NCI-H2107 treated with DMSO at 0.1 percent for 48 hours (cell line): Measurements from ENCODE around the gene ABCA7.
"Not testable (repeated sequence)": the region's sequence is repeated elsewhere in the genome, so short reads cannot be mapped to it uniquely, and the experiment has no call there.

Experiments used
- DNase-seq: peaks from one replicate; lab custom pipeline; 2025; ENCODE audit not compliant: unreplicated experiment; lab: John Stamatoyannopoulos, UW

Gene ABCA7

DNA sequence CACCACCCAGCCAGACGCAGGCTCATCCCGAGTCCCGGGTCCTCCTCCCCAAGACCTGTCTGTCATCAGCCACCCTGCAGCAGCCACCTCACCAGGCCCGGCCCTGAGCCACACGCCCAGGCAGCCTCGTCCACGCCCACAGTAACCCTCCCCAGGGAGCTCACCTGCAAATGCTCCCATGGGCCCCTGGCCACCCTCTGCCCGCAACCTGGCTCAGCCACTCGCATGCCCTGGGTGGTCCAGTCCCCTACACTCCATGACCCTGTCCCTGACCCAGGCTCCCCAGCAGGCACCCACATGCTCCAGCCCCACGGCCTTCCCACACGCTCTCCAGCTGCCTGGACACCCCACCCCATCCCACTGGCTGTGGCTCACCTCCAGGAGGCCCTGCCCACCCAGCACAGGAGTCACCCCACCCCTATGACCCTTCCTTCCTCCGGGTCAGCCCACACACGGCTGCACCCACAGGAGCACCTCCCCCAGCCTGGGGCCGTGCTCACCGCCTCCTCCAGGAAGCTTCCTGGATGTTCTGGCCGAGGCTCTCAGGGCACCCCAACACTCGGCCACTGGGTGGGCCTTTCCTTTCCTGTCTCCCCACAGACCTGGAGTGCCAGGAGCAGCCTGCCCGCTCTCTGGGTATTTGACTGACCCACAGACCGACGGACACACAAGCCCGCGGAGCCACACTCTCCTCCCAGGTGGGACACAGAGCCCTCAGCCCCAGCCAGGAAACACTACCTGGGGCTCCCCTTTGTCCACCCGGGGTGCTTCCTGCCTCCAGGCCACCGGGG lies 22.6 kb upstream of the ABCA7 start:
- DNase-seq: no peak

GRCh38 chr19:1017906-1018305 lies 22.0 kb upstream of the ABCA7 start:
- no peak for DNase-seq

DNA sequence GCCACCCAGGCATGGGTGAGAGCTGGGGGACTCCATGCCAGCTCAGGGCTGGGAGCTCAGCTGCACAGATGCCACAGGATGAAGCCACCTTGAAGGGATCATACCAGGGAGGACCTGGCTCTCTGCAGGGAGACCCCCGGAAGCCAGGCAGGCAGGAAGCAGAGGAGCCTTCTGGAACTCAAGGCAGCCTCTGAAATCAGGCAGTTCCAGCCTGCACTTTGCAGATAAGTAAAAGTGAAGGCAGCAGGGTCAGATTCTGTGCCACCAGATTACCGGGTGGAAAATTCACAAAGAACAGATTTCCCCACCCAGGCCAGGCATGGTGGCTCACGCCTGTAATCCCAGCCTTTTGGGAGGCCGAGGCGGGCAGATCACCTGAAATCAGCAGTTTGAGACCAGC lies 21.5 kb upstream of the ABCA7 start:
- DNase-seq: no peak

GRCh38 chr19:1018932-1019615 lies 20.8 kb upstream of the ABCA7 start:
- no peak for DNase-seq

DNA sequence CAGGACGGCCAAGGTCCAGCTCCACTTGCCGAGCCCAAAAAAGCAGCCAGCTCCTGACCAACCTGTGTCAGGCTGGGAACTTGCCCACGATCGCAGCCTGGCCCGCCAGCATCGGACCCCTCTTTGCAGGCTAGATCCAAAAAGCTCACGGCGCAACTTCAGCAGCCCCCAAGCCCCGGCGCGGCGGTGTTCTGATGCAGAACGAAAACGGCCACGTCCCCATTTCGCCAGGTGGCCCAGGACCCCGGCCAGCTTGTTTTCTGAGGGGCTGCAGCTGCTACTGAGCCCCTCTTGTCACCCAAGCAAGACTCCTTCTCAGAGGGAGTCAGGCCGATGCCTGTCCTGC lies 20.3 kb upstream of the ABCA7 start:
- no peak for DNase-seq

DNA sequence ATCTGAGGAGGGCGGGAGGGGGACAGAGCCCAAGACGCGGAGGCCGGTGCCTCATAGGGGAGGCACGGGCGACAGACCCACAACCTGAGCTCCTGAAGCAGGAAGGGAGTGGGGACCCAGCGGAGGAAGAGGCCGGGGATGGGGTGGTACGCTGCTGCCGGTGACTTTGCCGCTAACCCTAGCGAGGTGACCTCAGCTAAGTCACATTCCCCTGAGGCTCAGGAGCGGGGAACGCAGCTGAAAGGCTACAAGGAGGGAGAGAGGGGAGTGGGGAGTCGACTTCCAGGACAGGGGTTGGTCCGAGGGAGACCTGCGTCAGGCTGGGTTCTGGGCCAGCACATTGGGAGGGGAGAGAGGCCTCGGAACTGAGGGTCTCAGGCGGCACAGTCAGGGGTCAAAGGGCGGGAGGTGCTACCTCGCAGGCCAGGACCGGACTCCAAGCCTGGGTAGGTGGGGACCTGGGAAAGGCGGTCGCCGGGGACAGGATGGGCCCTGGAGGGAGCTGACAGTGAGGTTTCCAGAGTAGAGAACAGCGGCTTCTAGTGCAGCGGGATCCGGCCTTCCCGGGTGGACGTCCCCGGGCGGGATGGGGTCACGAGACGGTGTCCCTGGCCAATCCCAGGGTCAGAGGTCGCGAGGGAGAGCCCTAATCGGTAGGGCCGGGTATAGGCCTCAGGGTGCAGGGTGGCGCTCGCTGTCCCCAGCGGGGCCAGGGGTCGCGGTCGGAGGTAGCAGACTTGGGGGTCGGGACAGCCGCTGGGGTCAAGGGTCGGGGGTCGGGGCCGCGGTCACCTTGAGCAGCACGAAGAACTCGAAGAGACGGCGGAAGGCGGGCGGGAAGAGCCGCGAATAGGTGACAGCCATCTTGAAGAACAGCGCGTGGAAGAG lies 19.7 kb upstream of the ABCA7 start:
- no peak for DNase-seq

- peak; percentile 93 for DNase-seq
Measured at GRCh38 chr19:1020868-1021425, 19.0 kb upstream of the ABCA7 start, which contains the start of gene TMEM259. Gene TMEM259, minus strand, starts transcription at chr19:1021123. Its CDS starts 127 bp downstream, at chr19:1020996.

DNA sequence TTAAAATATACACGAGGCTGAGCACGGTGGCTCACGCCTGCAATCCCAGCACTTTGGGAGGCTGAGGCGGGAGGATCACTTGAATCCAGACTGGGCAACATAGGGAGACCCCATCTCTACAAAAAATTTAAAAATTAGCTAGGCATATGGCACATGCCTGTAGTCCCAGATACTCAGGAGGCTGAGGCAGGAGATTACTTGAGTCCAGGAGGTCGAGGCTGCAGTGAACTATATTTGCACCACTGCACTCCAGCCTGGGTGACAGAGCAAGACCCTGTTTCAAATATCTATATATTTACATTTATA lies 16.1 kb upstream of the ABCA7 start:
- DNase-seq: not testable (repeated sequence)

DNA sequence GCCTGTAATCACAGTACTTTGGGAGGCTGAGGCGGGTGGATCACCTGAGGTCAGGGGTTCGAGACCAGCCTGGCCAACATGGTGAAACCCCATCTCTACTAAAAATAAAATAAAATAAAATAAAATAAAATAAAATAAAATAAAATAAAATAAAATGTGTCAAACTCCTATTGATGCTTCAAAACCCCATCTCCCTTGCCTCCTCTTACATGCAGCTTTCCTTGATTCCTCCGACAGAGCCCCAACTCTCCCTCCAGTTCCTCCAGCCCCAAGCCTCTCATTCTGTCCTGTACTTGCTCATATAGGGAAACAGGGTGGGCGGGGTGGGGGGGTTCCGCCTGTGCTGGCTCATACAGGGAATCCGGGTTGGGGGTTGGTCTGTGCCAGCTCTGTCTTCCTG lies 14.8 kb upstream of the ABCA7 start:
- DNase-seq: not testable (repeated sequence)

DNA sequence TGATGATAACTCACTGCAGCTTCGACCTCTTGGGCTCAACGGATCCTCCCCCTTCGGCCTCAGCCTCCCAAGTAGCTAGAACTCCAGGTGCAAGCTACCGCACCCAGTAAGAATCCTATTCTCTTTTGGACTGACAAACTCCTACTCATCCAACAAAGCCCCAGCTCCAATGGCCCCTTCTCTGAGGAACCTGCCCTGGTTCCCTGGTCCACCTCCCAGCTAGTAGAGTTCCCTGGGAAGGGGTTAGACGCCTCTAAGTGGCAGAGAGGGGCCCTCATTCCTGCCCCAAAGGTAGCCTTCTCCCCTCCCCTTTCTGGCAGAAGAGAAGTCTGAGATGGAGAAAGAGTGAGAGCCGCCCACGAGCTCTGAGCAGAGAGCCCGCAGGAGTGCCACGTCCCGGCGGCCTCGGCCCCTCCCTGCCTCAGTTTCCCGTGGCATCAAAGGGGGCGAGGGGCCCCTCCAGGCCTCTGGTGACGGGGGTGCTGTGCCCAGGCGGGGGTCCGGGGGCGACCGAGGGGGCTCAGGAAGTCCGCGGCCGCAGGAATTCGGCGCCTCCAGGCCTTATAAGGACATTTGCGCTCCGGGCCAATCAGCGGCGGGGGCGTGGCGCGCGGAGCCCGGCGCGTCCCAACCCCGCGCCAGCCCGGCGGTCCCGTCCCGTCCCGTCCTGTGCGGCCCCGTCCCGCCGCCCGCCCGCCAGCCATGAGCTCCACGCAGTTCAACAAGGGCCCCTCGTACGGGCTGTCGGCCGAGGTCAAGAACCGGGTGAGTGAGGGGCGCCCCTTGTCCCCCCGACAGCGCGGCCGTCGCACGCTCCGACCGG lies 13.7 kb upstream of the ABCA7 start, which contains the start of gene CNN2:
CNN2 (plus strand) TSS at position 649 of the 823 bp plus-strand sequence; CDS start at position 703, 54 bp downstream.
- no peak for DNase-seq

DNA sequence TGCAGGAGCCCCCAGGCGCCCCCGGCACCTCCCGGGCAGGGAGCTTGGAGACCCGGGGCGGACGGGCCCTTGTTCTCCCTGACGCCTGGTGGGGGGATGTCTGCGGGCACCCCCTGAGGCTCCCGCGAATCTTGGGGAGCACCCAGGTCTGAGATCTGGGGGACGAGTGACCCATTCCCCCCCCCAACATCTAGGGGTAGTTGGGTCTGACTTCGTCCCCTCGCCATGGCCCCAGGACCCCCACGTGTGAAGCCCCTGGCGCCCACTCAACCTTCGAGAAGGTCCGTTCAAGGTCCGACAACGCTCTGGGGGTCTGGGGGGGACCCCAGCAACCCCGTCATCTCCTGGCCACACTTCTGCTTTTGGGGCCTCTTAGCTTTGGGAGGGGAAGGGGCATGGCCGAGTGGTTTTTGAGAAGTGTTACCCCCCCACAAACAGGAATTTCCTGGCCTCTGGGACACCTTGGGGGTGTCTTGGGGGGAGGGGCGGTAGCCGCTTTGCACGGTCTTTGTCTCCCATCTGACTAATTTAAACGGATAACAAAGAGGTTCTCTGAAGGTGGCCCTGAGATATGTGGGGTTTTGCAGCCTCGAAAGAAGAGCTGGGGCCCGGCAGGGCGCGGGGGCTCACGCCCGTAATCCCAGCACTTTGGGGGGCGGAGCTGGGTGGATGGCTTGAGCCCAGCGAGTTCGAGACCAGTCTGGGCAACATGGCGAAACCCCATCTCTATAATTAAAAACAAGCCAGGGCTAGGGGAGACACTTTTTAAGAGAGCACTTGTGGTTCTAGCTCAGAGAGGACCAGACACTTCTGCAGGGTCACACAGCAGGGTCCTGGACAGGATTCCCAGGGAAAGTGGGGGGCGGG lies 12.9 kb upstream of the ABCA7 start:
- no peak for DNase-seq

GRCh38 chr19:1027650-1028061 lies 12.3 kb upstream of the ABCA7 start:
- no peak for DNase-seq

- DNase-seq: no peak
Measured at GRCh38 chr19:1028062-1028926, 11.6 kb upstream of the ABCA7 start.

GRCh38 chr19:1032264-1032867 lies 7.5 kb upstream of the ABCA7 start:
- no peak for DNase-seq

DNA sequence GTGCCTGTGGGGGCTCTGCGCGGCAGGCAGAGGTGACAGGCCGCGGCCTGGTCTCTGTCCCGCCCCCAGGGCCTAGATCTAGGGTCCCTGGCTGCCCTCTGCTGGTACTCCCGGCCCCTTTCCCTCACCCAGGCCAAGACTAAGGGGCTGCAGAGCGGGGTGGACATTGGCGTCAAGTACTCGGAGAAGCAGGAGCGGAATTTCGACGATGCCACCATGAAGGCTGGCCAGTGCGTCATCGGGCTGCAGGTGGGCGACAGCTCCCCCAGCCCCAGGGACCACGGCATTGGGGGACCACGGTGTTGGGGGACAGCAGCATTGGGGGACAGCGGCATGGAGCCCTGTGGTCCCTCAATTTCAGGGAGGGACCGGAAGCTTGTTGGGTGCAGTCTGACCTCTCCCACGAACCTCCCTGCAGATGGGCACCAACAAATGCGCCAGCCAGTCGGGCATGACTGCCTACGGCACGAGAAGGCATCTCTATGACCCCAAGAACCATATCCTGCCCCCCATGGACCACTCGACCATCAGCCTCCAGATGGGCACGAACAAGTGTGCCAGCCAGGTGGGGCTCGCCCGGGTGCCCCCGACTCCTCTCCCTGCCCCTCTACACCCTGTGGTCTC lies 3.8 kb upstream of the ABCA7 start:
- DNase-seq: no peak

DNA sequence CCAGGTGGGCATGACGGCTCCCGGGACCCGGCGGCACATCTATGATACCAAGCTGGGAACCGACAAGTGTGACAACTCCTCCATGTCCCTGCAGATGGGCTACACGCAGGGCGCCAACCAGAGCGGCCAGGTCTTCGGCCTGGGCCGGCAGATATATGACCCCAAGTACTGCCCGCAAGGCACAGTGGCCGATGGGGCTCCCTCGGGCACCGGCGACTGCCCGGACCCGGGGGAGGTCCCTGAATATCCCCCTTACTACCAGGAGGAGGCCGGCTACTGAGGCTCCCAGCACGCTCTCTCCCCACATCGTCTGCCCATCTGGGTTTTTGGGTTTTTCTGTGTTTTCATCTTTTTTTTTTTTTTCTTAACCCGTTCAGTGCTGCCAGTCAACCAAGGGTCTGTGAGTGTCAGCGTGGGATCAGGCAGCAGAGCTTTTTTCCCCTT lies 2.3 kb upstream of the ABCA7 start:
- DNase-seq: no peak

DNA sequence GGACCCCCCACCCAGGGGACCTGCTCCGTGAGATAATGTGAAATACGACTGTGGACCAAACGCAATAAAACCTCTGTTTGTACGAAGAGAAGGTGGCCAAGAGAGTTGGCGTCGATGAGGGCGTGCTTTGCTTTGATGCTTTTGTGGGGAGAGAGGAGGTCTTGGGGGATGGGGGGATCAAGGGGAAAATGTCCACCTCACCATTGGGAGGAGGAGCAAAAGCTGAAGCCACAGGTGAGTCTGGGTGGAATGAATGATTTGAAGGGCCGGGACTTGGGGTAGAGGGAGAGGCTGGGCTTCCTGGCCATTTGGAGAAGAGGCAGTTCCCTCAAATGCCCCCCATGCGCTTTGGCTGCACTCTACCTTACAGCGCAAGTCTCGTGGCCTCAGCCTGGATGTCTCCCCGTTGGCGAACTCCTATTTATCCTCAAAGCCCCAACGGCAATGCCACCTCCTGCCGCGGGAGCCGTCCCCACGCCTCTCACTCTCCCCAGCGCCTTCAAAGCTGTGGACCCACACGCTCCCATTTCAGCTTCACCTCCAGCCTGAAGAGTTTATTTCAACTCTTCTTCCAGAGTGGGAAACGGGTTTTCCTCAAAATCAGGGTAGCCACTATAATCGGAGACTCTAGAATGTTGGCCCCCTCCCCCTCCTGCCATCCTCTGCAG lies 795 bp upstream of the ABCA7 start:
- no peak for DNase-seq
